Measurements from ENCODE around the gene MAP3K2. TPM values are rescaled to one million over a fixed set of nuclear protein-coding genes. Genes with fewer than 3 reads are reported as not detected.

The MAP3K2 gene
- total RNA-seq, 4 donors from 2014 or later: 51.0 to 66.1 (median 64.7) TPM

- TF ChIP-seq, protein P1, sequence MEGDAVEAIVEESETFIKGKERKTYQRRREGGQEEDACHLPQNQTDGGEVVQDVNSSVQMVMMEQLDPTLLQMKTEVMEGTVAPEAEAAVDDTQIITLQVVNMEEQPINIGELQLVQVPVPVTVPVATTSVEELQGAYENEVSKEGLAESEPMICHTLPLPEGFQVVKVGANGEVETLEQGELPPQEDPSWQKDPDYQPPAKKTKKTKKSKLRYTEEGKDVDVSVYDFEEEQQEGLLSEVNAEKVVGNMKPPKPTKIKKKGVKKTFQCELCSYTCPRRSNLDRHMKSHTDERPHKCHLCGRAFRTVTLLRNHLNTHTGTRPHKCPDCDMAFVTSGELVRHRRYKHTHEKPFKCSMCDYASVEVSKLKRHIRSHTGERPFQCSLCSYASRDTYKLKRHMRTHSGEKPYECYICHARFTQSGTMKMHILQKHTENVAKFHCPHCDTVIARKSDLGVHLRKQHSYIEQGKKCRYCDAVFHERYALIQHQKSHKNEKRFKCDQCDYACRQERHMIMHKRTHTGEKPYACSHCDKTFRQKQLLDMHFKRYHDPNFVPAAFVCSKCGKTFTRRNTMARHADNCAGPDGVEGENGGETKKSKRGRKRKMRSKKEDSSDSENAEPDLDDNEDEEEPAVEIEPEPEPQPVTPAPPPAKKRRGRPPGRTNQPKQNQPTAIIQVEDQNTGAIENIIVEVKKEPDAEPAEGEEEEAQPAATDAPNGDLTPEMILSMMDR (IDR thresholded peaks at IDR 0.05; ENCODE audit: low read depth): no peak
These were observed 14.3 kb downstream of the MAP3K2 start for GRCh38 chr2:127373362-127374083.

DNA sequence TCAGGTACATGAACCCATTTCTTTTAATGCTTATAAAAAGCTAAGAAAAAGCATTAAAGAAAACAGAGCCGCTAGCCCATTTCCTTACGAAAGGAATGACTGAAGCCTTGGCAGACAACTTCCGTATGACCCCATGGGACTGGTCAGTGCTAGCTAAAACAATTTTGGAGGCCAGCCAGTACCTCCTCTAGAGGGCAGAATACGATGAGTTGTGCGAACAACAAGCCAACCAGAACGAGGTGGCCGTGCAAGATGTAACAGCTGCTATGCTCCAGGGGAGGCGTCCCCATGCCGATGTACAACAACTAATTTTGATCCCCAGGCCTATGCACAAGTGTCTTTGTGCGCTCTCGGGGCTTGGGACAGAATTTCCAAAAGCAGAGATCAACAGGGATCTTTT, 16.7 kb downstream of the MAP3K2 start:
- TF ChIP-seq, protein P1 (IDR thresholded peaks at IDR 0.05; ENCODE audit: low read depth): no peak

DNA sequence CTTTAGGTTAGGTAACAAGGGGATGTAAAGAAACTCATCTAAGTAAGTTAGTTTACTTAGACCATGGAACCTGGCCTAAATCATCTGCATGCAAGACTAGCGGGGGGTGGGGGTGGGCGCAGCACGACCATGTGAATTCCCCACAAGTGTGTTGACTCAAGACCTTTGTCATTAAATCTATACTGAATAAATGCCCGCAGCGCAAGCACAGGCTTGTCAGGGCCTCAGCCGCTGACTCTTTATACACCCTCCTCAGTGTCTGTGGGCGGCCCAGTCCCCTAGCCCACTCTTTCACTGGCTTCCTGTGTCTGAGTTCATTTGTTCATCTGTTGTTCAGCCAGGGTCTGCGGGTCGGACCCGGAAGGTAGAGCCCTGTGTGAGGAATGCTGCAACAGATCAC, 17.8 kb downstream of the MAP3K2 start:
- TF ChIP-seq, protein P1 (IDR thresholded peaks at IDR 0.05; ENCODE audit: low read depth): no peak

DNA sequence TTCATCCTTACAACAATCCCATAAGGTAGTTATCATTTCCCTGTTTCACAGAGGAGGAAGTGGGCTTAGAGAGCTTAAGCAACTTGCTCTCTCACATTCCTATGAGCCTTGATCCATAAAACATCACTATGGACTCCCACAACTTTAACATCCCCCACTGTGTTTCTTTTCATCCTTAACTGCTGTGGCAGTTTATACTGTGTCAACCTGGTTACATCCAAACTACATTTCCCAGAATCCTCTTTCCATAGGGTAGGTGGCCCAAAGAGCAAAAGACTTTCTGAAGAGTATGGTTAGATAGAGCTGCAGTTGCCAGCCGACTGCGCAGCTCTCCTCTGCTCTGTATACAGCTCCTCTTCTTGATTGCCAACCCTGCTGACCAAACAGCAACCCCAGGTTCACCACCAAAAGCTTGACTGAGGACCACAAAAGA, 22.5 kb downstream of the MAP3K2 start:
- TF ChIP-seq, protein P1 (IDR thresholded peaks at IDR 0.05; ENCODE audit: low read depth): no peak

DNA sequence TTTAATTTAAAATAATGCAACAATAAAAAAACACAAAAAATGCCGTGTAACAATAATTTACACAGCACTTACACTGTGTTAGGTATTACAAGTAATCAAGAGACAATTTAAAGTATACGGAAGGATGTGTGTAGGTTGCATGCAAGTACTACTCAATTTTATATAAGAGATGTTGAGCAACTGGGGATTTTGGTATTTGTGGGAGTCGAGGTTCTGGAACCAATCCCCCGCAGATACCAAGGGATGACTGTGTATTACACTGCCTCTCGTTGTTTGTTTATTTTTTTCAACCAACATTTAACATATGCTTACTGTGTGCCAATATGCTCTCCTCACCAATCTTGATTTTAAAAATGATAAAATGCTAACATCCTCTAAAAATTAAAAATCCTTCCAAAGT, 24.8 kb downstream of the MAP3K2 start:
- TF ChIP-seq, protein P1 (IDR thresholded peaks at IDR 0.05; ENCODE audit: low read depth): no peak

- TF ChIP-seq, protein P1 (IDR thresholded peaks at IDR 0.05; ENCODE audit: low read depth): no peak
These were observed 25.6 kb downstream of the MAP3K2 start for GRCh38 chr2:127361929-127362885.

- TF ChIP-seq, protein P1 (IDR thresholded peaks at IDR 0.05; ENCODE audit: low read depth): no peak
These were observed 27.5 kb downstream of the MAP3K2 start for GRCh38 chr2:127360242-127360641.

Measured in subcutaneous adipose tissue (tissue), 4 donors.